HEK293 (cell line): Measurements from ENCODE around the gene GRID2.

Source experiments
- CTCF ChIA-PET: fragments of 350-600 bp; formaldehyde crosslinking; extraction: SDS; loops from one replicate; lab custom pipeline; 2021; ENCODE audit warnings: antibody characterized with exemption; lab: Yijun Ruan, JAX
- POLR2A ChIA-PET: fragments of 300-600 bp; formaldehyde crosslinking; extraction: SDS; loops from one replicate; lab custom pipeline; 2020; ENCODE audit warnings: antibody characterized with exemption, inconsistent platforms; lab: Yijun Ruan, JAX
- H3K27ac ChIP-seq: fragments of 200-500 bp; sonication (Bioruptor generic); 2 replicates; pipeline ENCODE4 v1.5.1; 2014; ENCODE audit warnings: low read depth, low read length, control low read depth, inconsistent platforms; ENCODE audit errors: extremely low read depth
- H3K36me3 ChIP-seq, 2 experiments: fragments of 200-500 bp in 1 of 2; sonication (Bioruptor generic) in 1 of 2; 1 replicate in 1 of 2; 2 replicates in 1 of 2; pipeline ENCODE4 v1.5.1; 2014 to 2017; ENCODE audit warnings: inconsistent platforms in 2 of 2, low read length in 2 of 2; ENCODE audit not compliant: control insufficient read depth in 2 of 2, insufficient read depth in 1 of 2
- H3K4me1 ChIP-seq: fragments of 200-500 bp; sonication (Bioruptor generic); 2 replicates; pipeline ENCODE4 v1.5.1; 2014; ENCODE audit warnings: mild to moderate bottlenecking, low read length, inconsistent platforms; ENCODE audit not compliant: control insufficient read depth, insufficient read depth
- H3K4me3 ChIP-seq: 2 replicates; pipeline ENCODE4 v1.5.1; 2011; ENCODE audit warnings: low read depth, mild to moderate bottlenecking, control low read depth, low read length, moderate library complexity
- H3K9me3 ChIP-seq: fragments of 200-500 bp; sonication (Bioruptor generic); 2 replicates; pipeline ENCODE4 v1.5.1; 2014; ENCODE audit warnings: low read depth, low read length, inconsistent platforms; ENCODE audit not compliant: control insufficient read depth, insufficient read depth
- FEZF1 ChIP-seq: fragments of 450-650 bp; formaldehyde crosslinking; IDR thresholded peaks from 2 replicates; pipeline ENCODE4 v1.5.1; 2016; ENCODE audit warnings: missing biosample characterization, missing genetic modification characterization
- GLIS1 ChIP-seq: fragments of 450-650 bp; formaldehyde crosslinking; IDR thresholded peaks from 2 replicates; pipeline ENCODE4 v1.5.1; 2016; ENCODE audit warnings: missing biosample characterization, missing genetic modification characterization
- IKZF3 ChIP-seq: fragments of 450-650 bp; IDR thresholded peaks from 2 replicates; pipeline ENCODE4 v1.5.0; 2018; ENCODE audit warnings: missing biosample characterization, mild to moderate bottlenecking, missing genetic modification characterization, moderate library complexity
- KLF16 ChIP-seq: fragments of 450-650 bp; formaldehyde crosslinking; IDR thresholded peaks from 2 replicates; pipeline ENCODE4 v1.5.1; 2017; ENCODE audit warnings: missing biosample characterization, missing genetic modification characterization
- SCRT2 ChIP-seq: fragments of 450-650 bp; formaldehyde crosslinking; IDR thresholded peaks from 2 replicates; pipeline ENCODE4 v1.5.1; 2016; ENCODE audit warnings: missing biosample characterization, missing genetic modification characterization
- SETDB1 ChIP-seq: IDR thresholded peaks from one replicate; pipeline ENCODE4 v1.6.1; 2017; ENCODE audit warnings: mild to moderate bottlenecking, low read length, moderate library complexity, mixed read lengths; ENCODE audit not compliant: insufficient read length
- YY2 ChIP-seq: fragments of 450-650 bp; formaldehyde crosslinking; IDR thresholded peaks from 2 replicates; pipeline ENCODE4 v1.5.1; 2016; ENCODE audit warnings: missing biosample characterization, missing genetic modification characterization
- ZBTB21 ChIP-seq: fragments of 450-650 bp; formaldehyde crosslinking; IDR thresholded peaks from 2 replicates; pipeline ENCODE4 v1.5.1; 2017; ENCODE audit warnings: missing biosample characterization, missing genetic modification characterization
- ZNF112 ChIP-seq: fragments of 450-650 bp; formaldehyde crosslinking; IDR thresholded peaks from 2 replicates; pipeline ENCODE4 v1.5.0; 2017; ENCODE audit warnings: missing biosample characterization, missing genetic modification characterization
- ZNF132 ChIP-seq: fragments of 450-650 bp; formaldehyde crosslinking; IDR thresholded peaks from 2 replicates; pipeline ENCODE4 v1.5.1; 2017; ENCODE audit warnings: missing biosample characterization, missing genetic modification characterization, borderline replicate concordance
- ZNF202 ChIP-seq: fragments of 450-650 bp; formaldehyde crosslinking; IDR thresholded peaks from 2 replicates; pipeline ENCODE4 v1.5.1; 2016; ENCODE audit warnings: missing biosample characterization, missing genetic modification characterization, borderline replicate concordance
- ZNF221 ChIP-seq: fragments of 450-650 bp; formaldehyde crosslinking; IDR thresholded peaks from 2 replicates; pipeline ENCODE4 v1.5.1; 2017; ENCODE audit warnings: missing biosample characterization, missing genetic modification characterization, borderline replicate concordance
- ZNF223 ChIP-seq: fragments of 450-650 bp; formaldehyde crosslinking; IDR thresholded peaks from 2 replicates; pipeline ENCODE4 v1.5.1; 2016; ENCODE audit warnings: missing biosample characterization, missing genetic modification characterization
- ZNF350 ChIP-seq: fragments of 450-650 bp; formaldehyde crosslinking; IDR thresholded peaks from 2 replicates; pipeline ENCODE4 v1.5.0; 2017; ENCODE audit warnings: missing biosample characterization, mild to moderate bottlenecking, missing genetic modification characterization
- ZNF366 ChIP-seq: fragments of 450-650 bp; formaldehyde crosslinking; conservative IDR thresholded peaks from 2 replicates; pipeline ENCODE4 v1.5.1; 2016; ENCODE audit warnings: missing biosample characterization, missing genetic modification characterization
- ZNF426 ChIP-seq: fragments of 450-650 bp; formaldehyde crosslinking; IDR thresholded peaks from 2 replicates; pipeline ENCODE4 v1.5.1; 2017; ENCODE audit warnings: missing biosample characterization, missing genetic modification characterization, mild to moderate bottlenecking, inconsistent platforms, moderate library complexity
- ZNF513 ChIP-seq: fragments of 450-650 bp; IDR thresholded peaks from 2 replicates; pipeline ENCODE4 v1.5.1; 2018; ENCODE audit warnings: missing biosample characterization, missing genetic modification characterization
- ZNF600 ChIP-seq: fragments of 450-650 bp; formaldehyde crosslinking; IDR thresholded peaks from 2 replicates; pipeline ENCODE4 v1.5.1; 2016; ENCODE audit warnings: missing biosample characterization, missing genetic modification characterization
- ZNF610 ChIP-seq: fragments of 450-650 bp; formaldehyde crosslinking; IDR thresholded peaks from 2 replicates; pipeline ENCODE4 v1.5.1; 2016; ENCODE audit warnings: missing biosample characterization, missing genetic modification characterization, borderline replicate concordance
- ZNF626 ChIP-seq: fragments of 450-650 bp; sonication (Bioruptor Pico); formaldehyde crosslinking; IDR thresholded peaks from 2 replicates; pipeline ENCODE4 v1.5.1; 2018; ENCODE audit warnings: missing biosample characterization, missing genetic modification characterization, inconsistent platforms
- ZNF658 ChIP-seq: fragments of 450-650 bp; formaldehyde crosslinking; IDR thresholded peaks from 2 replicates; pipeline ENCODE4; 2016; ENCODE audit warnings: missing biosample characterization, missing genetic modification characterization
- ZNF777 ChIP-seq: fragments of 450-650 bp; formaldehyde crosslinking; IDR thresholded peaks from 2 replicates; pipeline ENCODE4 v1.5.1; 2017; ENCODE audit warnings: missing biosample characterization, missing genetic modification characterization, borderline replicate concordance
- ZNF843 ChIP-seq: fragments of 450-650 bp; formaldehyde crosslinking; IDR thresholded peaks from 2 replicates; pipeline ENCODE4 v1.5.1; 2016; ENCODE audit warnings: missing biosample characterization, missing genetic modification characterization
- ZSCAN16 ChIP-seq: fragments of 450-650 bp; formaldehyde crosslinking; IDR thresholded peaks from 2 replicates; pipeline ENCODE4 v1.5.1; 2016; ENCODE audit warnings: missing biosample characterization, missing genetic modification characterization
- ZSCAN4 ChIP-seq: fragments of 450-650 bp; formaldehyde crosslinking; IDR thresholded peaks from 2 replicates; pipeline ENCODE4 v1.5.1; 2017; ENCODE audit warnings: missing biosample characterization, missing genetic modification characterization

Gene GRID2

GRCh38 chr4:93467484-93468155 lies 1163.9 kb downstream of the GRID2 start:
- TF ChIP-seq ZNF221 (tag by site-specific recombination), result no peak
- TF ChIP-seq ZNF610 (tag by site-specific recombination), result no peak
- TF ChIP-seq ZSCAN16 (tag by site-specific recombination), result no peak
- TF ChIP-seq ZNF843 (tag by site-specific recombination), result no peak
- TF ChIP-seq IKZF3 (tag by site-specific recombination), result no peak
- no peak for TF ChIP-seq FEZF1 (tag by site-specific recombination)
- TF ChIP-seq YY2 (tag by site-specific recombination), result no peak
- TF ChIP-seq ZNF600, result no peak
- TF ChIP-seq ZNF658, result no peak
- no peak for TF ChIP-seq SETDB1
- no peak for TF ChIP-seq ZNF350
- no peak for TF ChIP-seq SCRT2 (tag by site-specific recombination)
- no peak for TF ChIP-seq ZNF626 (tag by site-specific recombination)
- TF ChIP-seq GLIS1, result no peak
- ChIA-PET POLR2A (no interaction called here), CTCF (no interaction called here)
- Histone ChIP-seq H3K9me3 (no peaks in the 10 kb centered on the region), H3K4me1 (no peaks in the 10 kb centered on the region), H3K27ac (no peak overlapping the region), H3K36me3 (no peaks in the 10 kb centered on the region), H3K4me3 (no peak overlapping the region)

GRCh38 chr4:93469560-93469959 lies 1165.8 kb downstream of the GRID2 start:
- H3K4me3 ChIP-seq, result no peak overlapping the region
- ChIA-PET POLR2A (no interaction called here), CTCF (no interaction called here)
- no peaks in the 10 kb centered on the region for H3K36me3 ChIP-seq
- no peaks in the 10 kb centered on the region for H3K9me3 ChIP-seq
- no peaks in the 10 kb centered on the region for H3K4me1 ChIP-seq
- TF ChIP-seq ZNF513, result no peak
- no peak overlapping the region for H3K27ac ChIP-seq

GRCh38 chr4:93475730-93476129 lies 1172.0 kb downstream of the GRID2 start:
- TF ChIP-seq ZBTB21 (tag by site-specific recombination), result no peak
- no peak for TF ChIP-seq GLIS1
- TF ChIP-seq ZNF777, result no peak
- no peak for TF ChIP-seq ZNF132
- no peak for TF ChIP-seq ZNF223 (tag by site-specific recombination)
- no peak for TF ChIP-seq ZNF426 (tag by site-specific recombination)
- TF ChIP-seq KLF16 (tag by site-specific recombination), result no peak
- CTCF ChIA-PET, result no interaction called here
- Histone ChIP-seq H3K4me1 (no peaks in the 10 kb centered on the region), H3K36me3 (no peaks in the 10 kb centered on the region), H3K4me3 (no peak overlapping the region), H3K9me3 (no peaks in the 10 kb centered on the region), H3K27ac (no peak overlapping the region)
- POLR2A ChIA-PET, result no interaction called here

GRCh38 chr4:93478805-93479204 lies 1175.0 kb downstream of the GRID2 start:
- H3K27ac ChIP-seq, result no peak overlapping the region
- H3K4me3 ChIP-seq, result no peak overlapping the region
- H3K36me3 ChIP-seq, result no peaks in the 10 kb centered on the region
- ChIA-PET POLR2A (no interaction called here), CTCF (no interaction called here)
- no peak for TF ChIP-seq ZSCAN4 (tag by site-specific recombination)
- TF ChIP-seq ZNF112 (tag by site-specific recombination), result no peak
- TF ChIP-seq ZNF366 (tag by site-specific recombination), result no peak
- no peak for TF ChIP-seq ZNF202 (tag by site-specific recombination)
- H3K9me3 ChIP-seq, result no peaks in the 10 kb centered on the region
- no peaks in the 10 kb centered on the region for H3K4me1 ChIP-seq
